D721Med (cell line): Measurements from ENCODE around the gene ACYP1.

Experiments used
- DNase-seq: peaks from one replicate; pipeline ENCODE4 v3.0.0; 2011; ENCODE audit warnings: low spot score; ENCODE audit not compliant: insufficient read length
- FAIRE-seq: peaks from 2 replicates; lab custom pipeline; 2011; peaks lifted over from hg19 to GRCh38; lab: Jason Lieb, UNC
- CTCF ChIP-seq: IDR thresholded peaks from 2 replicates; pipeline ENCODE4 v1.5.1; 2012; ENCODE audit warnings: mild to moderate bottlenecking, control low read depth; ENCODE audit not compliant: insufficient read depth; ENCODE audit errors: missing control alignments

The ACYP1 gene

GRCh38 chr14:75025876-75026275 is 37.9 kb downstream of the ACYP1 start:
- TF ChIP-seq CTCF, result no peak
- DNase-seq (no peak), FAIRE-seq (no peak)

GRCh38 chr14:75025082-75025481 is 38.7 kb downstream of the ACYP1 start:
- no peak for FAIRE-seq
- no peak for DNase-seq
- no peak for TF ChIP-seq CTCF

GRCh38 chr14:75023108-75023507 is 40.7 kb downstream of the ACYP1 start:
- TF ChIP-seq CTCF, result no peak
- FAIRE-seq, result no peak
- DNase-seq, result no peak

GRCh38 chr14:75022655-75023054 is 41.2 kb downstream of the ACYP1 start:
- TF ChIP-seq CTCF, result peak; percentile 21
- FAIRE-seq, result no peak
- DNase-seq, result no peak

- TF ChIP-seq CTCF, result no peak
- FAIRE-seq, result no peak
Observed at GRCh38 chr14:75018694-75019093, 45.1 kb downstream of the ACYP1 start.

GRCh38 chr14:75016815-75017214 is 47.0 kb downstream of the ACYP1 start:
- no peak for FAIRE-seq
- TF ChIP-seq CTCF, result no peak
- no peak for DNase-seq

More at GRCh38 chr14:75018694-75019093, 45.1 kb downstream of the ACYP1 start:
- no peak for DNase-seq

- DNase-seq (no peak), FAIRE-seq (no peak)
- no peak for TF ChIP-seq CTCF
Observed at GRCh38 chr14:75015496-75015895, 48.3 kb downstream of the ACYP1 start.
